HCEC 1CT (cell line): Measurements from ENCODE around the gene CBFA2T3.

Source experiments
- DNase-seq: peaks from one replicate; pipeline ENCODE4 v3.0.0-alpha.2; 2017

The CBFA2T3 gene

GRCh38 chr16:88994695-88995094 lies 17.7 kb upstream of the CBFA2T3 start:
- DNase-seq, result no peak

GRCh38 chr16:88993946-88994600 lies 17.1 kb upstream of the CBFA2T3 start:
- DNase-seq, result no peak

GRCh38 chr16:88993166-88993761 lies 16.3 kb upstream of the CBFA2T3 start:
- DNase-seq, result no peak

GRCh38 chr16:88992351-88993165 lies 15.6 kb upstream of the CBFA2T3 start:
- DNase-seq, result no peak

- no peak for DNase-seq
Observed at GRCh38 chr16:88991813-88992350, 14.9 kb upstream of the CBFA2T3 start.

GRCh38 chr16:88989852-88990547 lies 13.0 kb upstream of the CBFA2T3 start:
- DNase-seq, result no peak

- DNase-seq, result no peak
Observed at GRCh38 chr16:88988980-88989811, 12.2 kb upstream of the CBFA2T3 start.

- no peak for DNase-seq
Observed at GRCh38 chr16:88985521-88985920, 8.5 kb upstream of the CBFA2T3 start.

GRCh38 chr16:88983771-88984687 lies 7.0 kb upstream of the CBFA2T3 start:
- DNase-seq, result no peak

GRCh38 chr16:88983165-88983564 lies 6.2 kb upstream of the CBFA2T3 start:
- DNase-seq, result no peak

GRCh38 chr16:88982286-88983084 lies 5.5 kb upstream of the CBFA2T3 start:
- DNase-seq, result no peak

- no peak for DNase-seq
Observed at GRCh38 chr16:88979353-88980015, 2.5 kb upstream of the CBFA2T3 start.

GRCh38 chr16:88978608-88979346 lies 1.8 kb upstream of the CBFA2T3 start:
- DNase-seq, result no peak

GRCh38 chr16:88977812-88978607 lies 1.0 kb upstream of the CBFA2T3 start:
- DNase-seq, result no peak

- DNase-seq, result no peak
Observed at GRCh38 chr16:88976366-88977017, 515 bp downstream of the CBFA2T3 start.

GRCh38 chr16:88975511-88976061 lies 1.4 kb downstream of the CBFA2T3 start:
- no peak for DNase-seq

- DNase-seq, result no peak
Observed at GRCh38 chr16:88974916-88975215, 2.1 kb downstream of the CBFA2T3 start.
